HG03139 (cell line): ENCODE data around the gene HCN2.
"Not testable (repeated sequence)": the region's sequence is repeated elsewhere in the genome, so short reads cannot be mapped to it uniquely, and the experiment has no call there.

Source experiments
- ATAC-seq: cut with Tn5 transposase; IDR thresholded peaks from one replicate; pipeline ENCODE4 v1.9.1; 2021; ENCODE audit not compliant: unreplicated experiment

Gene HCN2

GRCh38 chr19:602391-603301, 13.0 kb downstream of the HCN2 start:
- no peak for ATAC-seq

DNA sequence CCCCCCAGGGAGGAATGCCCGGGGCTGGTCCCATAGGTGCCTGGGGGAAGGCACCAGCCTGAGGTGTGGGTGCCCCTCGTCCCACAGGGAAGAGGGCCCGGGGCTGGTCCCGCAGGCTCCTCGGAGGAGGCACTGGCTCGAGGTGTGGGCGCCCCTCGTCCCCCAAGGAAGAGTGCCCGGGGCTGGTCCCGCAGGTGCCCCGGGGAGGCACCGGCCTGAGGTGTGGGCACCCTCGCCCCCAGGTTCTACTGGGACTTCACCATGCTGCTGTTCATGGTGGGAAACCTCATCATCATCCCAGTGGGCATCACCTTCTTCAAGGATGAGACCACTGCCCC, 13.6 kb downstream of the HCN2 start:
- ATAC-seq, result not testable (repeated sequence)

GRCh38 chr19:603779-604178, 14.1 kb downstream of the HCN2 start:
- ATAC-seq, result not testable (repeated sequence)

DNA sequence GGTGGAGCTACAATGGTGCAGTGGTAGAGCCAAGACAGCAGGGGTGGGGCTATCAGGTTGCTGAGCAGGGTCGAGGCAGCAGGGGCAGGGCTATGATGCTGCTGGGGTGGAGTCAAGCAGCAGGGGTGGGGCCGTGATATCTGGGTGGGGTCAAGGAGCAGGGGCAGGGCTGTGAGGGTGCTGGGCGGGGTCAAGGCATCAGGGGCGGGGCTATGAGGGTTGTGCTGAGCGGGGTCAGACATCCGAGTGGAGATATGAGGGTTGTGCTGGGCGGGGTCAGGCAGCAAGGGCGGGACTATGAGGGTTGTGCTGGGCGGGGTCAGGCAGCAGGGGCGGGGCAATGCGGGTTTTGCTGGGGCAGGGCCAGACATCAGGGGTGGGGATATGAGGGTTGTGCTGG, 14.7 kb downstream of the HCN2 start:
- no peak for ATAC-seq

DNA sequence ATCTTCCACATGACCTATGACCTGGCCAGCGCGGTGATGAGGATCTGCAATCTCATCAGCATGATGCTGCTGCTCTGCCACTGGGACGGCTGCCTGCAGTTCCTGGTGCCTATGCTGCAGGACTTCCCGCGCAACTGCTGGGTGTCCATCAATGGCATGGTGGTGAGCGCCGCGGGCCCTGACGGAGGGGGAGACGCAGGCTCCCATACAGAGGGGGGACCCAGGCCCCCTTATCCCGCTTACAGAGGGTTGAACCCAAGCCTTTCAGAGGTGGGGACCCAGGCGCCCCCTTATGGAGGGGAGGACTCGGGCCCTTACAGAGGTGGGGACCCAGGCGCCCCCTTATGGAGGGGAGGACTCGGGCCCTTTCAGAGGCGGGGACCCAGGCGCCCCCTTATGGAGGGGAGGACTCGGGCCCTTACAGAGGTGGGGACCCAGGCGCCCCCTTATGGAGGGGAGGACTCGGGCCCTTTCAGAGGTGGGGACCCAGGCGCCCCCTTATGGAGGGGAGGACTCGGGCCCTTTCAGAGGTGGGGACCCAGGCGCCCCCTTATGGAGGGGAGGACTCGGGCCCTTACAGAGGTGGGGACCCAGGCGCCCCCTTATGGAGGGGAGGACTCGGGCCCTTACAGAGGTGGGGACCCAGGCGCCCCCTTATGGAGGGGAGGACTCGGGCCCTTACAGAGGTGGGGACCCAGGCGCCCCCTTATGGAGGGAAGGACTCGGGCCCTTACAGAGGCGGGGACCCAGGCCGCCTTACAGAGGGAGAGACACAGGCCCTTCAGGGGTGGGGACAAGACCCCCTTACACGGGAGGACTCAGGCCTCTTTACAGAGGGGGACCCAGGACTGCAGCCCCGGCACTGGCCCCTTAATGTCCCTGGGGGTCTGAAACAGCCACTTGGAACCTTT, 15.6 kb downstream of the HCN2 start:
- not testable (repeated sequence) for ATAC-seq

- ATAC-seq, result no peak
Measured at GRCh38 chr19:607301-608154, 17.8 kb downstream of the HCN2 start.

DNA sequence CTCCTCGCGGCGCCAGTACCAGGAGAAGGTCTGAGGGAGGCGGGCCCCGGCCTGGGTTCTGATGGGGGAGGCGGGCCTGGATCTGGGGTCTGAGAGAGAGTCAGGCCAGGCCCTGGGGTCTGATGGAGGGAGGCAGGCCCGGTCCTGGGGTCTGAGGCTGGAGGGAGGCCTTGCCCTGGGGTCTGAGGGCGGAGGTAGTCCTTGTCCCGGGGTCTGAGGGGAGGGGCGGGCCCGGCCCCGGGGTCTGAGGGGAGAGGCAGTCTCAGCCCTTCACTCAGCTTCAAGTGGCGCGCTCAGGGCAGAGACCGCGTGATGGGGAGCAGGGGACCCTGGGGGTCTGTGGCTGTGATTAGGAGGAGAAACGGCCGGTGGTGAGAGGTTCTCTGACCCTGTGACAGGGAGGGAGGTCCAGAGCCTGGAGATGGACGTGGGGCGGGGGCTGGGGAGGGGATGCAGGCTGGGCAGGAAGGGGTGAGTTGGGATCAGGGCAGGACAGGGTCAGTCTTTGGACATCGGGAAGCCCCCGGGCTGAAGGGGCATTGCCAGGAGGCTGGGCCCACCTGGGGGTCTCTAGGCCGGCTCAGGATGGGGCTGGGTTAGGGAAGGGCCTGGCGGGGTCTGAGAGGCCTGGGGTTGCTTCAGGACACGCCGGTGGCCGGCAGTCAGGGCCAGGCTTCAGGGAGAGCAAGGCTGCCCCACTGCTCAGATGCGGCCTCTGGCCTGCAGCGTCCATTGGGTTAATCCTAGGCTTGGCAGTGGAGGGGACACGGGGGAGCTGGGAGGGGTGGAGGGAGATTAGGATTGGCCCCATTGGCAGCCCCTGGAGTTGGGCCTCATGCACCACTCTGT, 18.7 kb downstream of the HCN2 start:
- ATAC-seq, result no peak

DNA sequence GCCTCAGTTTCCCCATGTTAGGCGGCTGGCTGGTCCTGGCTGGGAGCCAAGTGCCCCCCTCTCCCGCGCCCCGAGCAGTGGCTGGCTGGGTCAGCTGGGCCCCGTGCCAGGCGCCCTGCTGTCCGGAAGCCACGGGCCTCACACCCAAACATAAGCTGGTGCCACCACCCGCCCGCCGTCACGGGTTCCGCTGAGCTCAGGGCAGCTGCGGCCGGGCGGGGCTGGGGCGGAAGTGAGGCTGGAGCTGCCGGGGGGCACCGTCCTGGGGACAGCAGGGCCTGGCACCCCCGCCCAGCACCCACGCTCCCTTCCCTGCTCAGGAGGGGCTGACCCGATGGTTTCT, 19.3 kb downstream of the HCN2 start:
- ATAC-seq, result no peak

DNA sequence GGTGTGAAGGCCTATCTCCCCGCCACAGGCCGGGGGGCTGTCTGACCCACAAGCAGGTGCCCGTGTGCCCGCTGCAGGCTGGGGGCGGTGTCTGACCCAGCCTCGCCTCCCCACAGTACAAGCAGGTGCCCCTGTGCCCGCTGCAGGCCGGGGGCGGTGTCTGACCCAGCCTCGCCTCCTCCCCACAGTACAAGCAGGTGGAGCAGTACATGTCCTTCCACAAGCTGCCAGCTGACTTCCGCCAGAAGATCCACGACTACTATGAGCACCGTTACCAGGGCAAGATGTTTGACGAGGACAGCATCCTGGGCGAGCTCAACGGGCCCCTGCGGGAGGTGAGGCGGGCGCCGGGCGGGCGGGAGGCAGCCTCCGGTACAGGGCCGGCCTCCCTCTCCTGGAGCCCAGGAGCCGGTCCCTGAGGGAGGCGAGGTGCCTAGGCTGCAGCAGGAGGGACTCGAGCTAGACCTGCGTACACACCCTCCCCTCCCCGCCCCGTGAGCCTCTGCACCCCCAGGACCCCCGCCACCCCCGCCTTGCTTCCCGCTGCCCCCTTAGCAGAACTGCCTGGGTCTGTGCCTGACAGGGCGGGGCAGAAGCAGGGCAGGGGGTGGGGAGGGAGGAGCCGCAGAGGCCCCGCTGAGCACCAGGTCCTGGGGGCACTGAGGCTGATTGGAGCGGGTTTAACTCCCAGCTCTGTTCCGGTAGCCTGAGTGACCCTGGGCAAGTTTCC, 20.6 kb downstream of the HCN2 start:
- ATAC-seq, result no peak

GRCh38 chr19:610801-611480, 21.3 kb downstream of the HCN2 start:
- no peak for ATAC-seq

- no peak for ATAC-seq
Measured at GRCh38 chr19:611481-611868, 21.8 kb downstream of the HCN2 start.

DNA sequence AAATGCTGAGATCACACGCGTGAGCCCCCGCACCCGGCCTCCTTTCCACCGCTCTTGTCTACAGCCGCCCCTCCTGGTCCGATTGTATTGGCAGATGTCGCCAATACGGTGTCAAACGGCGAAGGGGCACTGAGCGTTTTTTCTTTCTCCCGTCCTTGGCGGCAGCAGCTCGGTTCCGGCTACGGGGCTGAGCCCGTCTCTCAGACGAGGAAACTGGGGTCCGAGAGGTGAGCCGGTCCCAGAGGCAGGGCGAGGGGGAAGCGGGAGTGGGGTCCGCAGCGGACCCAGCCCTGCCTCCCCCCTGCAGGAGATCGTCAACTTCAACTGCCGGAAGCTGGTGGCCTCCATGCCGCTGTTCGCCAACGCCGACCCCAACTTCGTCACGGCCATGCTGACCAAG, 23.3 kb downstream of the HCN2 start:
- no peak for ATAC-seq

GRCh38 chr19:613732-614567, 24.3 kb downstream of the HCN2 start:
- ATAC-seq, result no peak

DNA sequence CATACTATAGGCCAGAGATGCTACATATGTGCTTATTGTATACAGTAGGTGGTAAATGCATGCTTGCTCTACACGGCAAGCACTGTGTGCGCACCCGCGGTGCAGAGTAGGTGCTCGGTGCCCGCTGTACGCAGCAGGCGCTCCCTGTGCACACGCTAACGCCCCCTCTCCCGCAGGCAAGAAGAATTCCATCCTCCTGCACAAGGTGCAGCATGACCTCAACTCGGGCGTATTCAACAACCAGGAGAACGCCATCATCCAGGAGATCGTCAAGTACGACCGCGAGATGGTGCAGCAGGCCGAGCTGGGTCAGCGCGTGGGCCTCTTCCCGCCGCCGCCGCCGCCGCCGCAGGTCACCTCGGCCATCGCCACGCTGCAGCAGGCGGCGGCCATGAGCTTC, 25.9 kb downstream of the HCN2 start:
- ATAC-seq, result no peak

- no peak for ATAC-seq
Measured at GRCh38 chr19:616062-616700, 26.5 kb downstream of the HCN2 start.

GRCh38 chr19:616747-617526, 27.3 kb downstream of the HCN2 start:
- ATAC-seq, result no peak
